DND-41 (cell line): ENCODE results near the gene MAPRE2.

Source experiments
- ATAC-seq: fragments of 200-7000 bp; cut with Tn5 transposase; 3 replicates; pipeline ENCODE4 v1.9.1; 2021; ENCODE audit warnings: low read depth; ENCODE audit not compliant: insufficient read depth
- DNase-seq: peaks from one replicate; pipeline ENCODE4 v3.0.0-alpha.2; 2020
- H2AFZ ChIP-seq: 2 replicates; pipeline ENCODE4 v1.6.0; 2012; ENCODE audit warnings: low read depth, low read length
- H3K27ac ChIP-seq: 2 replicates; pipeline ENCODE4 v1.5.1; 2012; ENCODE audit warnings: low read length, inconsistent platforms
- H3K27me3 ChIP-seq: fragments of 200-600 bp; sonication (generic); 2 replicates; pipeline ENCODE4 v1.6.0; 2012; ENCODE audit warnings: low read length, mild to moderate bottlenecking, inconsistent platforms; ENCODE audit not compliant: insufficient read depth, poor library complexity
- H3K36me3 ChIP-seq: 2 replicates; pipeline ENCODE4 v1.5.1; 2012; ENCODE audit warnings: low read length, inconsistent platforms; ENCODE audit not compliant: insufficient read depth
- H3K4me1 ChIP-seq: 2 replicates; pipeline ENCODE4 v1.5.1; 2012; ENCODE audit warnings: mild to moderate bottlenecking, low read length; ENCODE audit not compliant: insufficient read depth
- H3K4me2 ChIP-seq: 2 replicates; pipeline ENCODE4 v1.6.0; 2012; ENCODE audit warnings: mild to moderate bottlenecking, moderate library complexity, low read length, inconsistent platforms; ENCODE audit not compliant: insufficient read depth
- H3K4me3 ChIP-seq, 2 experiments: fragments of 200-600 bp in 1 of 2; shearing (Covaris generic) in 1 of 2; 2 replicates each; pipeline ENCODE4 v1.5.1; 2012 to 2016; ENCODE audit warnings: inconsistent platforms in 2 of 2, low read length in 2 of 2, mild to moderate bottlenecking in 2 of 2, low read depth in 1 of 2, moderate library complexity in 1 of 2
- H3K79me2 ChIP-seq: 2 replicates; pipeline ENCODE4 v1.6.0; 2012; ENCODE audit warnings: low read length, inconsistent platforms; ENCODE audit not compliant: insufficient read depth
- H3K9ac ChIP-seq: 2 replicates; pipeline ENCODE4 v1.6.0; 2012; ENCODE audit warnings: low read depth, mild to moderate bottlenecking, inconsistent platforms, low read length, moderate library complexity
- H3K9me3 ChIP-seq: 2 replicates; pipeline ENCODE4 v1.5.1; 2012; ENCODE audit warnings: low read length, moderate library complexity, mild to moderate bottlenecking, inconsistent platforms; ENCODE audit not compliant: insufficient read depth, severe bottlenecking
- H4K20me1 ChIP-seq: 2 replicates; pipeline ENCODE4 v1.6.0; 2012; ENCODE audit warnings: low read length; ENCODE audit not compliant: insufficient read depth
- EZH2 ChIP-seq: IDR thresholded peaks from 3 replicates; pipeline ENCODE4 v1.6.1; 2012; ENCODE audit warnings: borderline replicate concordance, low read depth, mild to moderate bottlenecking, moderate library complexity, low read length, inconsistent platforms; ENCODE audit not compliant: severe bottlenecking
- TF ChIP-seq, protein P1 (sequence below): IDR thresholded peaks from 2 replicates; pipeline ENCODE4 v1.5.1; 2012; ENCODE audit warnings: borderline replicate concordance, low read length, moderate library complexity, mild to moderate bottlenecking; ENCODE audit not compliant: poor library complexity, severe bottlenecking; ENCODE audit errors: extremely low read depth

Gene MAPRE2

DNA sequence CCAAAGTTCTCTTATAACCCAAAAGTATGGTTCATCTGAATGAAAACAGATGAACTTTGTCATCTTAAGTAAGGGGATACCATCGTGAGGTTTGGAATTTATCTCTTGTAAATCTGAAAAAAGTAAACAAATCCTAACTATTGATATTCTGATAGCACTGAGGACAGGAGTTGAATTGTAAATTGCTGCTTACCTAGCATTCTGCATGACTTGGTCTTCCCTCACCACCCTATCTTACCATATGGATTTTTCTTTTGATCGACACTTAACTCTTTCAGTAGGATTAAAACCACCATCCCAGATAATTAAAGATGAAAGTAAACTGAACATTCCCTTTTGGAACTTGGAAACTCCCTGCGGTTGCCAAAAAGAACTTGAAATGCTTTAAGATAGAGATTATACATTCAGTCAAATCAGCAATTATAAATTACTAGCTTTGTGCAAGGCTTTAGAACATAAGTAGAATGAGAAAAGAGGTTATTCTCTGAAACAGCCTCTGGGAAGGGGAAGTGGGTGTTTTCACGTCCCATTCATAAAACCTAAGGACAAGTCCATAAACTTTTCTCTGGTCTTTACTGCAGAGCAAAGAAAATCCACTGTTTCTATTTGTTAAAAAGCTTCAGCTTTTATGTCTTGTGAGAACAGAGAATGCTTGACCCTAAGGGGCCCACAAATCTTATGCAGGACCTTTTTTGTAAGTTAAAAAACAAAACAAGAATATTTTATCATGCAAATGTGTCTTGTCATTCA is 149.9 kb downstream of the MAPRE2 start:
- Histone ChIP-seq H4K20me1 (no peaks in the 10 kb centered on the region), H3K27ac (no peak overlapping the region), H3K36me3 (no peaks in the 10 kb centered on the region), H3K27me3 (no peaks in the 10 kb centered on the region), H3K79me2 (no peaks in the 10 kb centered on the region), H3K4me1 (no peaks in the 10 kb centered on the region), H3K4me3 (no peak overlapping the region), H3K9me3 (no peaks in the 10 kb centered on the region), H3K4me2 (no peak overlapping the region), H3K9ac (no peak overlapping the region), H2AFZ (no peak overlapping the region)
- no peak for DNase-seq
- ATAC-seq, result no peak
- TF ChIP-seq, protein P1, sequence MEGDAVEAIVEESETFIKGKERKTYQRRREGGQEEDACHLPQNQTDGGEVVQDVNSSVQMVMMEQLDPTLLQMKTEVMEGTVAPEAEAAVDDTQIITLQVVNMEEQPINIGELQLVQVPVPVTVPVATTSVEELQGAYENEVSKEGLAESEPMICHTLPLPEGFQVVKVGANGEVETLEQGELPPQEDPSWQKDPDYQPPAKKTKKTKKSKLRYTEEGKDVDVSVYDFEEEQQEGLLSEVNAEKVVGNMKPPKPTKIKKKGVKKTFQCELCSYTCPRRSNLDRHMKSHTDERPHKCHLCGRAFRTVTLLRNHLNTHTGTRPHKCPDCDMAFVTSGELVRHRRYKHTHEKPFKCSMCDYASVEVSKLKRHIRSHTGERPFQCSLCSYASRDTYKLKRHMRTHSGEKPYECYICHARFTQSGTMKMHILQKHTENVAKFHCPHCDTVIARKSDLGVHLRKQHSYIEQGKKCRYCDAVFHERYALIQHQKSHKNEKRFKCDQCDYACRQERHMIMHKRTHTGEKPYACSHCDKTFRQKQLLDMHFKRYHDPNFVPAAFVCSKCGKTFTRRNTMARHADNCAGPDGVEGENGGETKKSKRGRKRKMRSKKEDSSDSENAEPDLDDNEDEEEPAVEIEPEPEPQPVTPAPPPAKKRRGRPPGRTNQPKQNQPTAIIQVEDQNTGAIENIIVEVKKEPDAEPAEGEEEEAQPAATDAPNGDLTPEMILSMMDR, result no peak
- TF ChIP-seq EZH2, result no peak

DNA sequence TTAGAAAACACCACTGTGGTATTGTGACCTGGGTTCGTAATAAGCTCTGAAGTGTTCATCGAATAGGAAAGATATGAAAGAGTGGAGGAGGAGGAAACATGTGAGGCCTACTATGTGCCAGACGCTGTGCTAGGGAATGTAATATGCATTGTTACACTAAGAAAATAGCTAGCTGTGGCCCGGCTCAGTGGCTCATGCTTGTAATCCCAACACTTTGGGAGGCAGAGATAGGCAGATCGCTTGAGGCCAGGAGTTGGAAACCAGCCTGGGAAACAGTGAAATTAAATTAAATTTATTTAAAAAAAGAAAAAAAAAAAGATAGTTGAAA is 150.4 kb downstream of the MAPRE2 start:
- Histone ChIP-seq H3K27ac (no peak overlapping the region), H3K4me3 (no peak overlapping the region), H3K36me3 (no peaks in the 10 kb centered on the region), H3K27me3 (no peaks in the 10 kb centered on the region), H2AFZ (no peak overlapping the region), H3K4me1 (no peaks in the 10 kb centered on the region), H3K9me3 (no peaks in the 10 kb centered on the region), H3K4me2 (no peak overlapping the region), H4K20me1 (no peaks in the 10 kb centered on the region), H3K79me2 (no peaks in the 10 kb centered on the region), H3K9ac (no peak overlapping the region)
- ATAC-seq (no peak), DNase-seq (no peak)
- TF ChIP-seq, protein P1, result no peak
- no peak for TF ChIP-seq EZH2

DNA sequence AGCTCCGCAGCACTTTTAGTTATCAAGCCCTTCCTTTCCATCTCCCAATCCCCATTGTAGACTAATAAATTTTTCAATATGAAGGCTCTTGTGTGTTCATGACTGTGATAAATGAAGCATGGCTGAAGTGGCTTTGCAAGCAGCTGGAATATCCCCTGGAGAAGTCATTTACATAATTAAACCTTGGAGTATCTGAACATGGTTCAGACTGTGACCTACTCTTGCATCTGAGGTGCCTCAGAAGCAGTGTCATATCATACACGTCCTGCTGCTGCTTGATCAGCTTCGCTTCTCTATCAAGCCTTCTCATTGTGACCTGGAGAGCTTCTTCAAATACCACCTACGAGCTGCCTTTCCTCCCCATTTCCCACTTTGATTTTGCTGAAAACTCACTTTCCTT is 151.2 kb downstream of the MAPRE2 start:
- H3K4me3 ChIP-seq, result no peak overlapping the region
- no peak overlapping the region for H3K4me2 ChIP-seq
- ATAC-seq (no peak), DNase-seq (no peak)
- H3K9ac ChIP-seq, result no peak overlapping the region
- H3K79me2 ChIP-seq, result no peaks in the 10 kb centered on the region
- 0 out of 2 replicates have a peak overlapping the region, but pooled peaks have one; percentile 8 for H2AFZ ChIP-seq
- H3K27me3 ChIP-seq, result no peaks in the 10 kb centered on the region
- H3K9me3 ChIP-seq, result no peaks in the 10 kb centered on the region
- H3K36me3 ChIP-seq, result no peaks in the 10 kb centered on the region
- no peaks in the 10 kb centered on the region for H3K4me1 ChIP-seq
- H3K27ac ChIP-seq, result no peak overlapping the region
- TF ChIP-seq, protein P1, result no peak
- TF ChIP-seq EZH2, result no peak
- H4K20me1 ChIP-seq, result no peaks in the 10 kb centered on the region
